Lower leg skin (tissue), 3 donors: ENCODE results near the gene GJC1.

Experiments
- CTCF ChIP-seq, 3 donors: fragments of 450-650 bp; IDR thresholded peaks; one replicate each; pipeline ENCODE4 v1.5.1; 2016; ENCODE audit warnings: antibody characterized with exemption in 3 of 3, mild to moderate bottlenecking in 3 of 3, moderate library complexity in 2 of 3
- POLR2A ChIP-seq, 2 donors: fragments of 450-650 bp; IDR thresholded peaks; one replicate each; pipeline ENCODE4 v1.6.1; 2016 to 2017; ENCODE audit warnings: antibody characterized with exemption in 2 of 2, mild to moderate bottlenecking in 1 of 2, moderate library complexity in 1 of 2

GRCh38 chr17:44787271-44787940 is 42.7 kb downstream of the GJC1 start:
- TF ChIP-seq POLR2A (IDR thresholded peaks at IDR 0.05) (no peak), CTCF (IDR thresholded peaks at IDR 0.05) (no peak)
